HepG2 (cell line): Measurements from ENCODE around the gene LSM12. TPM values are rescaled to one million over a fixed set of nuclear protein-coding genes. Genes with fewer than 3 reads are reported as not detected.
A peak's percentile ranks its signal among the peaks of the same experiment; 100 is the strongest.

Experiments
- ELK4 ChIP-seq: sonication (generic); formaldehyde crosslinking; IDR thresholded peaks from 2 replicates; pipeline ENCODE4 v1.9.0; 2021; ENCODE audit warnings: missing genetic modification reagents, borderline replicate concordance
- IRF1 ChIP-seq: sonication (generic); formaldehyde crosslinking; IDR thresholded peaks from 2 replicates; pipeline ENCODE4 v1.4.0; 2020; ENCODE audit warnings: low read depth, mild to moderate bottlenecking, missing genetic modification reagents
- KLF11 ChIP-seq: IDR thresholded peaks from 2 replicates; pipeline ENCODE4 v1.6.1; 2016; ENCODE audit warnings: missing compliant biosample characterization
- NAIF1 ChIP-seq: sonication (generic); formaldehyde crosslinking; IDR thresholded peaks from 2 replicates; pipeline ENCODE4 v1.5.0; 2020; ENCODE audit warnings: mild to moderate bottlenecking, missing genetic modification reagents, borderline replicate concordance
- NCOA2 ChIP-seq: sonication (generic); formaldehyde crosslinking; IDR thresholded peaks from 2 replicates; pipeline ENCODE4 v1.8.0; 2022; ENCODE audit warnings: inconsistent platforms
- NONO ChIP-seq, 2 experiments: fragments of 450-650 bp in 1 of 2; sonication (generic) in 1 of 2; formaldehyde crosslinking in 1 of 2; IDR thresholded peaks in 1 of 2; conservative IDR thresholded peaks in 1 of 2; 2 replicates each; pipeline versions ENCODE4 v1.6.1 to v1.8.0; 2017 to 2022; ENCODE audit warnings: mild to moderate bottlenecking in 1 of 2, missing genetic modification reagents in 1 of 2, moderate library complexity in 1 of 2
- PRDM15 ChIP-seq: sonication (generic); formaldehyde crosslinking; IDR thresholded peaks from 2 replicates; pipeline ENCODE4 v1.4.0; 2020; ENCODE audit warnings: missing genetic modification reagents
- SAP130 ChIP-seq: IDR thresholded peaks from 2 replicates; pipeline ENCODE4 v1.6.1; 2016; ENCODE audit warnings: low read depth
- SIX1 ChIP-seq: sonication (generic); formaldehyde crosslinking; IDR thresholded peaks from 2 replicates; pipeline ENCODE4 v1.4.0; 2020; ENCODE audit warnings: missing genetic modification reagents, borderline replicate concordance
- TRAFD1 ChIP-seq: sonication (generic); formaldehyde crosslinking; IDR thresholded peaks from 2 replicates; pipeline ENCODE4 v1.5.1; 2020; ENCODE audit warnings: missing genetic modification reagents, mild to moderate bottlenecking, borderline replicate concordance
- ZNF263 ChIP-seq: sonication (generic); formaldehyde crosslinking; IDR thresholded peaks from 2 replicates; pipeline ENCODE4 v1.4.0; 2020; ENCODE audit warnings: missing genetic modification reagents
- ZNF383 ChIP-seq: sonication (generic); formaldehyde crosslinking; IDR thresholded peaks from 2 replicates; pipeline ENCODE4 v1.4.0; 2020; ENCODE audit warnings: missing genetic modification reagents, mild to moderate bottlenecking, borderline replicate concordance
- ZNF496 ChIP-seq: sonication (generic); formaldehyde crosslinking; IDR thresholded peaks from 2 replicates; pipeline ENCODE4 v1.8.1; 2023; ENCODE audit warnings: mild to moderate bottlenecking, moderate library complexity, missing genetic modification reagents; ENCODE audit not compliant: insufficient replicate concordance
- ZNF672 ChIP-seq: sonication (generic); formaldehyde crosslinking; IDR thresholded peaks from 2 replicates; pipeline ENCODE4 v1.8.1; 2022; ENCODE audit warnings: missing genetic modification reagents
- ZNF761 ChIP-seq: sonication (generic); formaldehyde crosslinking; conservative IDR thresholded peaks from 2 replicates; pipeline ENCODE4 v1.4.0; 2020; ENCODE audit warnings: mild to moderate bottlenecking, missing genetic modification reagents
- polyA plus RNA-seq, 8 experiments: library from polyadenylated mRNA; depleted of rRNA in 3 of 8; stranded (reverse) in 7 of 8; unstranded in 1 of 8; fragments of >200 nt; fragmentation: Illumina TruSeq in 4 of 8; extraction: Trizol in 4 of 8; gene quantifications; 2 replicates each; pipeline versions ENCODE4 v1.2.1 to v1.2.3, GENCODE V29; 2011 to 2016; ENCODE audit warnings: low read depth in 4 of 8, missing spikeins in 1 of 8, mixed read lengths in 1 of 8; ENCODE audit not compliant: insufficient read depth in 1 of 8
- total RNA-seq, 5 experiments: library from RNA; depleted of rRNA; stranded (reverse); fragments of >200 nt; fragmentation: Illumina TruSeq; extraction: Trizol; gene quantifications; 2 replicates each; pipeline ENCODE4 v1.2.3, GENCODE V29; 2016; ENCODE audit warnings: low read depth in 1 of 5
- TF ChIP-seq, protein P1 (sequence below): IDR thresholded peaks from 2 replicates; pipeline ENCODE4 v1.6.1; 2016; ENCODE audit warnings: control low read depth
- TF ChIP-seq, protein P2 (sequence below): sonication (generic); formaldehyde crosslinking; IDR thresholded peaks from 2 replicates; pipeline ENCODE4 v1.5.0; 2020; ENCODE audit warnings: mild to moderate bottlenecking, missing genetic modification reagents, moderate library complexity

Gene LSM12
- total and polyA plus RNA-seq, 2 of the 13 experiments (the other 11 are each of a cell fraction or from before 2014, with no cell fraction given): 52.8 to 55.7 TPM

- TF ChIP-seq SAP130 (CRISPR knock-in tag) (peak; percentile 96), ELK4 (no peak), PRDM15 (CRISPR knock-in tag) (no peak), ZNF263 (CRISPR knock-in tag) (no peak), SIX1 (CRISPR knock-in tag) (peak; percentile 50; the same call in 1 of the 2 replicates), NAIF1 (CRISPR knock-in tag) (no peak), IRF1 (CRISPR knock-in tag) (0 out of 2 replicates have a peak, but pooled peaks have one; percentile 21), TRAFD1 (CRISPR knock-in tag) (no peak), ZNF761 (CRISPR knock-in tag) (peak; percentile 94), ZNF383 (CRISPR knock-in tag) (peak; percentile 85; the same call in 1 of the 2 replicates), ZNF672 (CRISPR knock-in tag) (no peak), ZNF496 (CRISPR knock-in tag) (no peak), KLF11 (CRISPR knock-in tag) (peak; percentile 90), NCOA2 (CRISPR knock-in tag) (peak; percentile 84), NONO (IDR thresholded peaks at IDR 0.05) (no peak), NONO (CRISPR knock-in tag; conservative IDR thresholded peaks at IDR 0.05) (peak; percentile 80; the same call in 1 of the 2 replicates)
- TF ChIP-seq, protein P1, sequence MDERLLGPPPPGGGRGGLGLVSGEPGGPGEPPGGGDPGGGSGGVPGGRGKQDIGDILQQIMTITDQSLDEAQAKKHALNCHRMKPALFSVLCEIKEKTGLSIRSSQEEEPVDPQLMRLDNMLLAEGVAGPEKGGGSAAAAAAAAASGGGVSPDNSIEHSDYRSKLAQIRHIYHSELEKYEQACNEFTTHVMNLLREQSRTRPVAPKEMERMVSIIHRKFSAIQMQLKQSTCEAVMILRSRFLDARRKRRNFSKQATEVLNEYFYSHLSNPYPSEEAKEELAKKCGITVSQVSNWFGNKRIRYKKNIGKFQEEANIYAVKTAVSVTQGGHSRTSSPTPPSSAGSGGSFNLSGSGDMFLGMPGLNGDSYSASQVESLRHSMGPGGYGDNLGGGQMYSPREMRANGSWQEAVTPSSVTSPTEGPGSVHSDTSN (CRISPR knock-in tag): peak; percentile 21; the same call in 1 of the 2 replicates
- TF ChIP-seq, protein P2, sequence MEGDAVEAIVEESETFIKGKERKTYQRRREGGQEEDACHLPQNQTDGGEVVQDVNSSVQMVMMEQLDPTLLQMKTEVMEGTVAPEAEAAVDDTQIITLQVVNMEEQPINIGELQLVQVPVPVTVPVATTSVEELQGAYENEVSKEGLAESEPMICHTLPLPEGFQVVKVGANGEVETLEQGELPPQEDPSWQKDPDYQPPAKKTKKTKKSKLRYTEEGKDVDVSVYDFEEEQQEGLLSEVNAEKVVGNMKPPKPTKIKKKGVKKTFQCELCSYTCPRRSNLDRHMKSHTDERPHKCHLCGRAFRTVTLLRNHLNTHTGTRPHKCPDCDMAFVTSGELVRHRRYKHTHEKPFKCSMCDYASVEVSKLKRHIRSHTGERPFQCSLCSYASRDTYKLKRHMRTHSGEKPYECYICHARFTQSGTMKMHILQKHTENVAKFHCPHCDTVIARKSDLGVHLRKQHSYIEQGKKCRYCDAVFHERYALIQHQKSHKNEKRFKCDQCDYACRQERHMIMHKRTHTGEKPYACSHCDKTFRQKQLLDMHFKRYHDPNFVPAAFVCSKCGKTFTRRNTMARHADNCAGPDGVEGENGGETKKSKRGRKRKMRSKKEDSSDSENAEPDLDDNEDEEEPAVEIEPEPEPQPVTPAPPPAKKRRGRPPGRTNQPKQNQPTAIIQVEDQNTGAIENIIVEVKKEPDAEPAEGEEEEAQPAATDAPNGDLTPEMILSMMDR (CRISPR knock-in tag): no peak
Measured at GRCh38 chr17:44108440-44109311, 42.2 kb upstream of the LSM12 start (continued).
